ENCODE measurements around the gene CLNK.

Gene CLNK

GRCh38 chr4:10526429-10527222 is 157.9 kb downstream of the CLNK start:
- no peak for DNase-seq (ENCODE audit: low read depth in 1 of 2, low spot score in 1 of 2)

- DNase-seq (ENCODE audit: low read depth in 1 of 2, low spot score in 1 of 2): no peak
These were observed 160.3 kb downstream of the CLNK start for GRCh38 chr4:10524196-10524833.

DNA sequence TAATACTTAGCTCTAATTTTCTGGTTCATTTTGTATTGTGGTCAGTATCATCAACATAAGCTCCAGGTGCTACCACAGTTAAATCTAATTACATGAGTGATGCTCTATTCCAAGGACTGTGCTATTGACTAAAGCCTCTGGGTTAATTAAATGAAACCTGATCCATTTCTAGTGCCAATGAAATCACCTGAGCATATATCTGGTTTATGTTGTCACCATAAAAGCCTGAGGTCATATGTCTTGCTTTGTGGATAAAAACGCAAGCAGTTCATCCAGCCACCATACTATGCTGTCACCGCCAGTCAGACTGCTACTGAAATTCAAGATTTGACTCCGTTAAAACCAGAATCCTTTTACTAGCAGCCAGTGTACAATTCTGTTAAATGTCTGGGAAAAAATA is 163.1 kb downstream of the CLNK start:
- no peak for DNase-seq (ENCODE audit: low read depth in 1 of 2, low spot score in 1 of 2)

DNA sequence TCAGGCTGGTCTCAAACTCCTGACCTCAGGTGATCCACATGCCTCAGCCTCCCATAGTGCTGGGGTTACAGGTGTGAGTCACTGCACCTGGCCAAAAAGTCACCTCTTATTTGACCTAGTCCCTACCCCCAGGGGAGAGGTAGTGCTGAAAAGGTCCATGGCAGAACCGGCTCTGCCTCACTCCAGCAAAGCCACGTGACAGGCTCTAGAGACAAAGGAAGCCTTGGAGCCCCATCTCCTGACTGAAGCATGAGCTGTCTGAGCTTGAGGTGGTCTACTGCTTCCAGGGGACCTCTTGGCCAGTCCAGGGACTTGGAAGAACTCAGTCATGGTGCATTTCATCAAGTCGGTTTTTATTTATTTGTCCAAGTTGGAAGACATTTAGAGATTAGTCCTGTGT is 174.8 kb downstream of the CLNK start:
- no peak for DNase-seq (ENCODE audit: low read depth in 1 of 2, low spot score in 1 of 2)

DNA sequence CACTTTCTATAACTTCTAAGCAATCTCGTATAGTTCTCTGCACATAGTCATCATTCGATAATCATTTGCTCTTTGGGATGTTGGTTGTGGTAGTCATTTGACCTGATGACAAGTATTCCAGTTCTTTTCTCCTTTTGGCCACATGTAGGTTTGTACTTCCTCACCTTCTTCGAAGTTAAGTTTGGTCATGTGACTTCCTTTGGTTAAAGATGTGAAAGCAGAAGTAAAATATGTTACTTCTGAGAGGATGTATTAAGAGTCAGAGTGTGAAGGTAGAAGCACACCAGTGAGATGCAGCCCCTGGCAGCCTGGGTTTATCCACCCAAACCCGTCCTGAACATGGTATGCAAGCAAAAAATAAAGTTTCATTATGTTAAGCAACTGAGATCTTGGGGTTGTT is 178.5 kb downstream of the CLNK start:
- DNase-seq (ENCODE audit: low read depth in 1 of 2, low spot score in 1 of 2): no peak

DNA sequence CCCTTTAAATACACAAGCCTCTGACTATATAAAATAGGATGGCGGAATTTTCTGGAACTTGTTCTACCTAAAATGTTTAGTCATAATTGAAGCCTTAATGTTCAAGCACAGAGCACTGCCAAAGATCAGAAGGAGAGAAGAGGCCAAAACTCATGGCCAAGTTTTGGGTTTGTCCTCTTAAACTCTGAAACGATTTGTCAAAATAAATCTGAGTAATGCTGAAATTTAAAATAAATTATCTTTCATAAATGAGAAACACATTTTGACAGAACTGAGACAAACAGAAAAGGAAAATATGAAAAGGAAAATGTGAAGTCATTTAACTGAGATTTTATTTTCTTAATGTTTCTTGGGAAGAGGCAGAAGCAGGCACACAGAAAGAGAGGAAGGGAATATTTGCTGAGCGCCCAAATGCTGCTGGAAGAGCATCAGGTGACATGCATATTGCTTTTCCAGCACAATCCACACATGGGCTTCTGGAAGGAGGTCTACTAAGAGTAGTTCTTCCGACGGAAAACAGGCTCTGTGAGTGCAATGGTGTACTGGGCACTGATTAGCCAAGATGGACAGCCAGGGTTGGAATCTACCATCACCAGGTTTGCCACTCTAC is 179.9 kb downstream of the CLNK start:
- no peak for DNase-seq (ENCODE audit: low read depth in 1 of 2, low spot score in 1 of 2)

DNA sequence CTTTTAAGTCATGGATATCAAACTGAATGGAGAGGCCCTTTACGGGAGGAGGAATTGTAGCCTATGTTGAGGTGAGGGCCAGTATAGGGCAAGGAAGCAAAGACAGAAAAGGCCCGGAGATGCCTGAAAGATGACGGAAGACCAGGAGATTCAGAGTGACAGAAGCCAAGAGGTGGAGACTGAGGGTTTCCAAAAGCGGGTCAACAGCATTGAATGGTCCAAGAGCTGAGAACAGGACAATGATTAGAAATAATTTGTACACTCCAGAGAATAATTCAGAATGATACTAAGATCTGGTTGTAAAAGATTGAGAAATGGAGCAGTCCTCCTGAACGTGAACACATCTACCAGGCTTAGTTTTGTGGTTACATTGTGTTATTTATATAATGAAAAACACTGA is 181.9 kb downstream of the CLNK start:
- no peak for DNase-seq (ENCODE audit: low read depth in 1 of 2, low spot score in 1 of 2)

DNA sequence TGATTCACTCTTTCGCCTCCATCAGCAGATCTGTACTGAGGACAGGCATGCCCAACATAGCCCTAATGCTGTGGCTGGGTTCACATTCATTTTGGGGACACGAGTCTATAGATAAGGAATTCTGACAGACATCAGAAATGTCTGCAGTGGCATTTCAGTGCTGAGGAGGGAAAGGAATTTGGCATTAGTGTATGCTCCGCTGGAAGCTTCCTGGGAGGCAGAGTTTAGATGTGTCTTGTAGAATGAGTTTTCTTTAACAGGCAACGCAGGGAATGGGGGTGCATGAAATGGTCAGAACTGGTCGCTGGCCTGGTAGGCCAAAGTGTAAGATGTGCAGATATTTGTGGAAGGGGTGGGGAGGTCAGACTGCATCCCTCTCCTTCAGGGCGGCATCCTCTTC is 183.8 kb downstream of the CLNK start:
- DNase-seq (ENCODE audit: low read depth in 1 of 2, low spot score in 1 of 2): no peak

DNA sequence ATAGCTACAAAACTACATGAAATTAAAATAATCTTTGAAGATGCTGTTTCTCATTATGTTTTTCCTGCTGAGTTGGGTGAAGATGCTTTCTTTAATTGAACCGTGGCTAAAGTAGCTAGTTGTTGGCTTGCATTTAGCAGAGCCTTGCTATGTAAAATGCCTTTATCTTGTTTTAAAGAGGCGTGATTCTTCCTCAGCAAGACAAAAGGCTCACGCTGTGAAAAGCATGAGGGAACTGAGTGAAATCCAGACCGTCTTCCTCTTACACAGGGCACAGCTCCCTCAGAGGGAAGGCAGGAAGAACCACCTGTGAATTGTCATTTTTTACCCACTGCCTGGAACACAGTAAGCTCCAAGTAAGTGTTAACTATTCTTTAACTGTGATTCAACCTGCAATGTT is 188.4 kb downstream of the CLNK start:
- DNase-seq (ENCODE audit: low read depth in 1 of 2, low spot score in 1 of 2): no peak

DNA sequence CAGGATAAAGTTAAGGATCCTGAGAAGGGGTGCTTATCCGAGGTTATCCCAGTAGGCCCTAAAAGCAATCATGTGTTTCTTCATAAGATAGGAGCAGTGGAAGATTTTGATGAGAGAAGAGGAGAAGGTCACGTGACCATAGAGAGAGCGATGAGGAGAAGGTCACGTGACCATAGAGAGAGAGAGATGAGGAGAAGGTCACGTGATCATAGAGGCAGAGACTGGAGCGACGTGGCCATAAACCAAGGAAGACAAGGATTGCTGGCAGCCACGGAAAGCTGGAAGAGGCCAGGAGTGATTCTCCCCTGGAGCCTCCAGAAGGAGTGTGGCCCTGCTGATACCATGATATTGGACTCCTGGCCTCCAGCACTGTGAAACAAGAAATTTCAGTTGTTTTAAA is 188.9 kb downstream of the CLNK start:
- no peak for DNase-seq (ENCODE audit: low read depth in 1 of 2, low spot score in 1 of 2)

- no peak for DNase-seq (ENCODE audit: low read depth in 1 of 2, low spot score in 1 of 2)
These were observed 192.1 kb downstream of the CLNK start for GRCh38 chr4:10492464-10492863.

- no peak for DNase-seq (ENCODE audit: low read depth in 1 of 2, low spot score in 1 of 2)
These were observed 193.2 kb downstream of the CLNK start for GRCh38 chr4:10491401-10491800.

GRCh38 chr4:10490996-10491395 is 193.6 kb downstream of the CLNK start:
- DNase-seq (ENCODE audit: low read depth in 1 of 2, low spot score in 1 of 2): no peak

DNA sequence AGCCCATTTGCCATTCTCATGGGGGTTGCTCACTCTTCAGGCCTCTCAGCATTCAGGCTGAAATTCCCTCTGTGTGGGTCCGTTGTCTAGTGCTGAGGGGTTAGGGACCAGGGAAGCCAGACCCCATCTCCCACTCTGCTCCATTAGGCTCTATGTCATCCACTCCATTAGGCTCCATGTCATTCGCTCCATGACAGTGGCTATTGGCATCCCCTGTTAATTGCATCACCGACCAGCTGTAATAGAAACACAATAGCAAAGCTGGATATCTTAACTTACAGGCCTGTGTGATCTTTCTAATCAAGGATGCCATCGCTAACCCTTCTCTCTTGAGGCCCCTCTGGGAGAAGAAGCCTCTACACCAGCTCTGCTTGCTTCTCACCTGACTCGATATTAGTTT is 201.7 kb downstream of the CLNK start:
- DNase-seq (ENCODE audit: low read depth in 1 of 2, low spot score in 1 of 2): no peak

GRCh38 chr4:10480616-10481015 is 204.0 kb downstream of the CLNK start:
- no peak for DNase-seq (ENCODE audit: low read depth in 1 of 2, low spot score in 1 of 2)

DNA sequence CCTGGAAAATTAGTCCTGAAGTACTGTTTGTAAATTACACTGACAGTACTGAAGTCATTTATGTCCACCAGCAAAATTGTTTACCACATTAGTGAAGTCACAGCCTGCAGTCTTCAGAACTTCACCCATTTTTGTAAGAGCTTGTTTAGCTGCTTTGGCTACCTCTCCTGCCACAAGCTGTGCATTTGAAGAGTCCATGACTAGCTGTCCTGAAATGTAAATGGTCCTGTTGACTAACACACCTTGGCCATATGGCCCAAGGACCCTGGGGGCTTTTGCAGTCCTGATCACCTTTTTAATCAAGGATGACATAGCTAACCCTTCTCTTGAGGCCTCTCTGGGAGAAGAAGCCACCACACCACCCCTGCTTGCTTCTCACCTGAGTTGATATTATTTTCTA is 205.9 kb downstream of the CLNK start:
- DNase-seq (ENCODE audit: low read depth in 1 of 2, low spot score in 1 of 2): no peak

GRCh38 chr4:10470505-10470904 is 214.1 kb downstream of the CLNK start:
- no peak for DNase-seq (ENCODE audit: low read depth in 1 of 2, low spot score in 1 of 2)

- no peak for DNase-seq (ENCODE audit: low read depth in 1 of 2, low spot score in 1 of 2)
These were observed 218.4 kb downstream of the CLNK start for GRCh38 chr4:10466161-10466560.

GRCh38 chr4:10462876-10463275 is 221.7 kb downstream of the CLNK start:
- no peak for DNase-seq (ENCODE audit: low read depth in 1 of 2, low spot score in 1 of 2)

DNA sequence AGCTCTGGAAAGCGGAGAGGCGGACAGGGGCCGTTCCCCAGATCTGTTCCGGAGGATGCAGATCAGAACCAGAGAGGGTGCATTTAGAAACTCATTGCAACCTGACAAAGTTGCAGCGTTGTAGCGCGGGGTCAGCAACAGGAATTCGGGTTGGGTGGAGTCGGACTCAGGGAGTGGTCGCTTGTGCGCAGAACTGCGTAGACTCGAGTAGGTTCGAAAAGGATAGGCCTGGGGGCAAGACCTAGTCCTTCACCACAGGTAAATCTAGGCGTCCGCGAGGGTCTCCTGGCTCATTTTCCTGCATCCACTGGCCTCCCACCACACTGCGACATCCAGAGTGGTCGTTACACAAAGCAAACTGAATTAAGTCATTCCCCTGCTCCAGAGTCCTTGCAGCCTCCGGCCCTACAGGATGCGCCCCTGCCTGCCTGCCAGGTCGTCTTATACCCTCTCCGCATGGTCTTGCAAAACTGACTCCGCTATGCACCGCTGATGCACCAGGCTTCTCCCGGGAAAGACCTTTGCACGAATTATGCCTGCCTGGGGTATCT is 222.6 kb downstream of the CLNK start:
- DNase-seq (ENCODE audit: low read depth in 1 of 2, low spot score in 1 of 2): no peak

GRCh38 chr4:10461091-10461849 is 223.3 kb downstream of the CLNK start:
- DNase-seq (ENCODE audit: low read depth in 1 of 2, low spot score in 1 of 2): peak; percentile 44 to 73
